NT2/D1 (cell line): ENCODE results near the gene UQCC2.

Source experiments
- SUZ12 ChIP-seq: IDR thresholded peaks from 2 replicates; pipeline ENCODE4 v1.6.1; 2011; ENCODE audit not compliant: insufficient read length, insufficient read depth; ENCODE audit errors: extremely low read depth
- YY1 ChIP-seq: IDR thresholded peaks from 2 replicates; pipeline ENCODE4 v1.6.1; 2011; ENCODE audit not compliant: insufficient read length, insufficient read depth

DNA sequence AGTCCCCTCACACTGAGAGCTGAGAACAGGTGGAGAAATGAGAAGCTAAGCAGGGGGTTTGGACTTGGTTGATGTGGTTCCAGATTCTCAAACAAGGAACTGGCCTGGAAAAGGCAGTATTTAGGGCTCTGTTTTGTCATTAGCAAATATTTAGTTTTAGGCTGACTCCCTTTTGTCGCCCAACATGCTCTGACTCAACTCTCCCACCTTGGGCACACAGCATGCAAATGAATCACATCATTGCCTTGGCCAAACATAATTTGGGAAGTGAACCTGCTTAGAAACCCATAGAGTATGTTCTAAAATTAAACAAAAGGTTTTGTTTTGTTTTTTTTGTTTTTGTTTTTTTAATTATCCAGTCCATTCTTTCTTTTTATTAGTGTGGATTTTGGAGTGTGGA is 9.5 kb upstream of the UQCC2 start:
- TF ChIP-seq YY1 (no peak), SUZ12 (no peak)
